ENCODE data around the gene ACTG1. TPM values are rescaled to one million over a fixed set of nuclear protein-coding genes. Genes with fewer than 3 reads are reported as not detected.

Gene ACTG1
- total RNA-seq, 1 experiment from 2014 or later: 3,247 TPM

- TF ChIP-seq CTCF (conservative IDR thresholded peaks at IDR 0.05; ENCODE audit: low read depth, low read length) (no peak), EZH2 (IDR thresholded peaks at IDR 0.05; ENCODE audit: borderline replicate concordance, low read depth, low read length, poor library complexity, severe bottlenecking) (no peak)
- POLR2A ChIA-PET (ENCODE audit: low non-redundant PET): no interaction called here
- CTCF ChIA-PET: interaction anchor here (0.5 kb wide), 1 partner anchor 496 kb away, joined by 3 read pairs; no protein-coding TSS in a partner anchor
Measured at GRCh38 chr17:81477173-81477572, 35.4 kb downstream of the ACTG1 start.

GRCh38 chr17:81476635-81477034 is 36.0 kb downstream of the ACTG1 start:
- BruUV-seq (replicated peaks): no TSS peak
- Histone ChIP-seq H3K4me1 (ENCODE audit: insufficient read depth, low read length, poor library complexity, severe bottlenecking) (peaks cover 28% of the 10 kb centered on the region), H3K27ac (ENCODE audit: low read depth, low read length, poor library complexity, severe bottlenecking) (no peak overlapping the region), H3K9me3 (ENCODE audit: low read depth, low read length, poor library complexity, severe bottlenecking) (no peaks in the 10 kb centered on the region), H3K4me3 (ENCODE audit: low read depth, low read length, poor library complexity, severe bottlenecking) (no peak overlapping the region), H3K36me3 (ENCODE audit: insufficient read depth, low read length, poor library complexity, severe bottlenecking) (no peaks in the 10 kb centered on the region), H3K27me3 (replicated peaks; ENCODE audit: insufficient read depth, low read depth, low read length, poor library complexity) (no peaks in the 10 kb centered on the region)
- intact Hi-C loops (cut with micrococcal nuclease; ENCODE audit: unreplicated experiment): no loop called here
- CTCF ChIA-PET: interaction anchor here (0.5 kb wide), 1 partner anchor 495 kb away, joined by 3 read pairs; no protein-coding TSS in a partner anchor
- POLR2A ChIA-PET (ENCODE audit: low non-redundant PET): no interaction called here
- TF ChIP-seq CTCF (conservative IDR thresholded peaks at IDR 0.05; ENCODE audit: low read depth, low read length) (no peak), EZH2 (IDR thresholded peaks at IDR 0.05; ENCODE audit: borderline replicate concordance, low read depth, low read length, poor library complexity, severe bottlenecking) (no peak)
- no peak for DNase-seq (ENCODE audit: low spot score)

More at GRCh38 chr17:81477173-81477572, 35.4 kb downstream of the ACTG1 start:
- Histone ChIP-seq H3K4me3 (ENCODE audit: low read depth, low read length, poor library complexity, severe bottlenecking) (no peak overlapping the region), H3K27me3 (replicated peaks; ENCODE audit: insufficient read depth, low read depth, low read length, poor library complexity) (no peaks in the 10 kb centered on the region), H3K27ac (ENCODE audit: low read depth, low read length, poor library complexity, severe bottlenecking) (no peak overlapping the region), H3K36me3 (ENCODE audit: insufficient read depth, low read length, poor library complexity, severe bottlenecking) (no peaks in the 10 kb centered on the region), H3K9me3 (ENCODE audit: low read depth, low read length, poor library complexity, severe bottlenecking) (no peaks in the 10 kb centered on the region), H3K4me1 (ENCODE audit: insufficient read depth, low read length, poor library complexity, severe bottlenecking) (peaks cover 32% of the 10 kb centered on the region)
- no TSS peak for BruUV-seq (replicated peaks)
- intact Hi-C loops (cut with micrococcal nuclease; ENCODE audit: unreplicated experiment): no loop called here
- no peak for DNase-seq (ENCODE audit: low spot score)

DNA sequence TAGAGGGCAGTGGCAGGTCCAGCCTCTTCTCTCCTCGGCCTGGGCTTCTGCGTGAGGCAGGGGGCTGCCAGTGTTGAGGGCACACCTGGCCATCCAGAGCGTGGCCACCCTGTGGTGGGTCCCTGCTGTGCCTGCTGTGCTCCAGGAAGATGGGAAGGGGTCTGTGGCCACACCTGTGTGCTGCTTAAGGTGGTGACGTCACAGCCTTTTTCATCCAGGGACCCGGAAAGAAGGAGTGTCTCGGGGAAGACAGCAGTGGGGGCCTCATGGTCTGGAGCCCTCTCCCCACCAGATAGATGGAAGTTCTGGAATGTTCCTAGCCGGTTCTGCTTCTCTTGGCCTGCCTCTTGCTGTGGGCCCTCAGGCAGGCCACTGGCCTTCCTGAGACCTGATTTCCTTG is 36.5 kb downstream of the ACTG1 start:
- no peaks in the 10 kb centered on the region for H3K27me3 ChIP-seq (replicated peaks; ENCODE audit: insufficient read depth, low read depth, low read length, poor library complexity)
- ChIA-PET CTCF (no interaction called here), POLR2A (ENCODE audit: low non-redundant PET) (no interaction called here)
- peaks cover 30% of the 10 kb centered on the region for H3K4me1 ChIP-seq (ENCODE audit: insufficient read depth, low read length, poor library complexity, severe bottlenecking)
- H3K36me3 ChIP-seq (ENCODE audit: insufficient read depth, low read length, poor library complexity, severe bottlenecking): no peaks in the 10 kb centered on the region
- H3K9me3 ChIP-seq (ENCODE audit: low read depth, low read length, poor library complexity, severe bottlenecking): no peaks in the 10 kb centered on the region
- no peak overlapping the region for H3K4me3 ChIP-seq (ENCODE audit: low read depth, low read length, poor library complexity, severe bottlenecking)
- intact Hi-C loops (cut with micrococcal nuclease; ENCODE audit: unreplicated experiment): no loop called here
- DNase-seq (ENCODE audit: low spot score): no peak
- no peak overlapping the region for H3K27ac ChIP-seq (ENCODE audit: low read depth, low read length, poor library complexity, severe bottlenecking)
- BruUV-seq (replicated peaks): no TSS peak
- TF ChIP-seq CTCF (conservative IDR thresholded peaks at IDR 0.05; ENCODE audit: low read depth, low read length) (no peak), EZH2 (IDR thresholded peaks at IDR 0.05; ENCODE audit: borderline replicate concordance, low read depth, low read length, poor library complexity, severe bottlenecking) (no peak)
